HepG2 (cell line): Measurements from ENCODE around the gene VPS11. TPM values are rescaled to one million over a fixed set of nuclear protein-coding genes. Genes with fewer than 3 reads are reported as not detected.

Source experiments
- BRCA1 ChIP-seq: sonication (generic); formaldehyde crosslinking; IDR thresholded peaks from 2 replicates; pipeline ENCODE4 v1.4.0; 2020; ENCODE audit warnings: missing genetic modification reagents
- EHMT2 ChIP-seq: fragments of 200-600 bp; sonication (generic); IDR thresholded peaks from 2 replicates; pipeline ENCODE4 v1.7.0; 2017; ENCODE audit warnings: antibody characterized with exemption, low read depth, low read length, borderline replicate concordance
- HNRNPL ChIP-seq: fragments of 200-400 bp; formaldehyde crosslinking; IDR thresholded peaks from 2 replicates; pipeline ENCODE4 v1.6.1; 2017; ENCODE audit warnings: mild to moderate bottlenecking, low read depth, low read length
- HOXA5 ChIP-seq: sonication (generic); formaldehyde crosslinking; IDR thresholded peaks from 2 replicates; pipeline ENCODE4 v1.4.0; 2020; ENCODE audit warnings: missing genetic modification reagents
- PRMT3 ChIP-seq: sonication (generic); formaldehyde crosslinking; IDR thresholded peaks from 2 replicates; pipeline ENCODE4 v1.8.1; 2022; ENCODE audit warnings: low read depth, mild to moderate bottlenecking, moderate library complexity, missing genetic modification reagents, borderline replicate concordance
- RBM22 ChIP-seq: fragments of 200-400 bp; formaldehyde crosslinking; optimal IDR thresholded peaks from 2 replicates; pipeline ENCODE3; 2017; ENCODE audit warnings: mild to moderate bottlenecking, low read length, moderate library complexity
- SALL2 ChIP-seq: sonication (generic); formaldehyde crosslinking; IDR thresholded peaks from 2 replicates; pipeline ENCODE4 v1.8.1; 2023; ENCODE audit warnings: mild to moderate bottlenecking, missing genetic modification reagents, inconsistent platforms
- SATB2 ChIP-seq: sonication (generic); formaldehyde crosslinking; IDR thresholded peaks from 2 replicates; pipeline ENCODE4 v1.5.0; 2020; ENCODE audit warnings: missing genetic modification reagents
- SIX4 ChIP-seq: sonication (generic); formaldehyde crosslinking; IDR thresholded peaks from 2 replicates; pipeline ENCODE4 v1.4.0; 2020; ENCODE audit warnings: missing genetic modification reagents
- TSC22D2 ChIP-seq: sonication (generic); formaldehyde crosslinking; IDR thresholded peaks from 2 replicates; pipeline ENCODE4 v1.5.1; 2020; ENCODE audit warnings: missing genetic modification reagents, mild to moderate bottlenecking, borderline replicate concordance
- XRCC5 ChIP-seq: fragments of 200-400 bp; formaldehyde crosslinking; optimal IDR thresholded peaks from 2 replicates; pipeline ENCODE3; 2017; ENCODE audit warnings: mild to moderate bottlenecking, low read length
- ZKSCAN5 ChIP-seq: sonication (generic); formaldehyde crosslinking; IDR thresholded peaks from 2 replicates; pipeline ENCODE4 v1.5.1; 2020; ENCODE audit warnings: mild to moderate bottlenecking, missing genetic modification reagents
- ZNF225 ChIP-seq: sonication (generic); formaldehyde crosslinking; IDR thresholded peaks from 2 replicates; pipeline ENCODE4 v1.4.0; 2020; ENCODE audit warnings: mild to moderate bottlenecking, missing genetic modification reagents
- ZNF234 ChIP-seq: sonication (generic); formaldehyde crosslinking; conservative IDR thresholded peaks from 2 replicates; pipeline ENCODE4 v1.5.1; 2020; ENCODE audit warnings: mild to moderate bottlenecking, missing genetic modification reagents
- ZNF274 ChIP-seq: sonication (generic); formaldehyde crosslinking; IDR thresholded peaks from 2 replicates; pipeline ENCODE4 v1.5.1; 2020; ENCODE audit warnings: mild to moderate bottlenecking, missing genetic modification reagents
- ZNF282 ChIP-seq: fragments of 450-650 bp; IDR thresholded peaks from 2 replicates; pipeline ENCODE4 v1.6.1; 2018; ENCODE audit not compliant: partially characterized antibody
- ZNF790 ChIP-seq: sonication (generic); formaldehyde crosslinking; IDR thresholded peaks from 2 replicates; pipeline ENCODE4 v1.8.0; 2022; ENCODE audit warnings: missing genetic modification reagents, mild to moderate bottlenecking, borderline replicate concordance
- ZSCAN29 ChIP-seq: sonication (generic); formaldehyde crosslinking; conservative IDR thresholded peaks from 2 replicates; pipeline ENCODE4 v1.4.0; 2020; ENCODE audit warnings: mild to moderate bottlenecking, missing genetic modification reagents
- polyA plus RNA-seq, 8 experiments: library from polyadenylated mRNA; depleted of rRNA in 3 of 8; stranded (reverse) in 7 of 8; unstranded in 1 of 8; fragments of >200 nt; fragmentation: Illumina TruSeq in 4 of 8; extraction: Trizol in 4 of 8; gene quantifications; 2 replicates each; pipeline versions ENCODE4 v1.2.1 to v1.2.3, GENCODE V29; 2011 to 2016; ENCODE audit warnings: low read depth in 4 of 8, missing spikeins in 1 of 8, mixed read lengths in 1 of 8; ENCODE audit not compliant: insufficient read depth in 1 of 8
- total RNA-seq, 5 experiments: library from RNA; depleted of rRNA; stranded (reverse); fragments of >200 nt; fragmentation: Illumina TruSeq; extraction: Trizol; gene quantifications; 2 replicates each; pipeline ENCODE4 v1.2.3, GENCODE V29; 2016; ENCODE audit warnings: low read depth in 1 of 5
- TF ChIP-seq, protein P1 (sequence below): sonication (generic); formaldehyde crosslinking; IDR thresholded peaks from 2 replicates; pipeline ENCODE4 v1.4.0; 2020; ENCODE audit warnings: missing genetic modification reagents
- TF ChIP-seq, protein P2 (sequence below): sonication (generic); formaldehyde crosslinking; IDR thresholded peaks from 2 replicates; pipeline ENCODE4 v1.5.1; 2020; ENCODE audit warnings: mild to moderate bottlenecking, missing genetic modification reagents, moderate library complexity
- TF ChIP-seq, protein P3 (sequence below): sonication (generic); formaldehyde crosslinking; IDR thresholded peaks from 2 replicates; pipeline ENCODE4 v1.4.0; 2020; ENCODE audit warnings: missing genetic modification reagents
- TF ChIP-seq, protein P4 (sequence below): IDR thresholded peaks from 2 replicates; pipeline ENCODE4 v1.6.1; 2012; ENCODE audit warnings: inconsistent platforms

VPS11 gene
- total and polyA plus RNA-seq, 2 of the 13 experiments (the other 11 are each of a cell fraction or from before 2014, with no cell fraction given) = 13.7 to 21.6 TPM

DNA sequence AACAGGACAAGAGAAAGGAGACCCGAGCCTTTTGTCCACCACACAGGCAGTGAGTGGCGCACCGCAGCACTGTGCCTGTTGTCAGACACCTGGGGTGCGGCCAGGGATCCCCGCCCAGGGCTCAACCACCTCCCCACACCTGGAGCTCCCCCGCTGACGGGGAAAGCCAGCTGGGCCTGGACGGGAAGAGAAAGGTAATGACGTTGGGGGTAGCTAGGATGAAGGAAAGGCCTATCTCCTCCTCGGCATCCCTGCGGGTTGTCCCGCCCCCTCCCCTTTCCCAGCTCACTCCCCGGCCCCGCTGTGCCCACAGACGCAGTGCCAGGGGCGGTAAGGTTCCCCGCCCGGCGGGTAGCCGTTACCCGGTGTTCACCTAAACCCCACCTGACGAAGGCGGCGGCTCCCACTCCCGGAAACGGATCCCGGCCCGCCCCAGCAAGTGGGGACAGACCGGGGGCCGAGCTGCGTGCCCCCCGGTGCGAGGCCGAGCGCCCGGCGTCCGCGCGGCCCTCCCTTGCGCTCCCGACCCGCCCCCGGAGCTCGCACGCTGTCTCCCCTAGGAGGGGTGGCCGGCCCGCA, 11.1 kb upstream of the VPS11 start (continued):
- TF ChIP-seq ZNF225 (peak; percentile 46; the same call in 1 of the 2 replicates), PRMT3 (no peak), HOXA5 (peak; percentile 38; the same call in 1 of the 2 replicates), ZNF234 (CRISPR knock-in tag) (no peak), RBM22 (no peak), BRCA1 (CRISPR knock-in tag) (no peak), ZKSCAN5 (CRISPR knock-in tag) (no peak), TSC22D2 (CRISPR knock-in tag) (no peak), SIX4 (CRISPR knock-in tag) (no peak), ZSCAN29 (CRISPR knock-in tag) (no peak), ZNF282 (no peak), SATB2 (CRISPR knock-in tag) (no peak), EHMT2 (no peak), SALL2 (no peak; the same call in 1 of the 2 replicates), ZNF274 (CRISPR knock-in tag) (no peak), HNRNPL (0 out of 2 replicates have a peak, but pooled peaks have one; percentile 40), XRCC5 (no peak), ZNF790 (CRISPR knock-in tag) (no peak)
- TF ChIP-seq, protein P1, sequence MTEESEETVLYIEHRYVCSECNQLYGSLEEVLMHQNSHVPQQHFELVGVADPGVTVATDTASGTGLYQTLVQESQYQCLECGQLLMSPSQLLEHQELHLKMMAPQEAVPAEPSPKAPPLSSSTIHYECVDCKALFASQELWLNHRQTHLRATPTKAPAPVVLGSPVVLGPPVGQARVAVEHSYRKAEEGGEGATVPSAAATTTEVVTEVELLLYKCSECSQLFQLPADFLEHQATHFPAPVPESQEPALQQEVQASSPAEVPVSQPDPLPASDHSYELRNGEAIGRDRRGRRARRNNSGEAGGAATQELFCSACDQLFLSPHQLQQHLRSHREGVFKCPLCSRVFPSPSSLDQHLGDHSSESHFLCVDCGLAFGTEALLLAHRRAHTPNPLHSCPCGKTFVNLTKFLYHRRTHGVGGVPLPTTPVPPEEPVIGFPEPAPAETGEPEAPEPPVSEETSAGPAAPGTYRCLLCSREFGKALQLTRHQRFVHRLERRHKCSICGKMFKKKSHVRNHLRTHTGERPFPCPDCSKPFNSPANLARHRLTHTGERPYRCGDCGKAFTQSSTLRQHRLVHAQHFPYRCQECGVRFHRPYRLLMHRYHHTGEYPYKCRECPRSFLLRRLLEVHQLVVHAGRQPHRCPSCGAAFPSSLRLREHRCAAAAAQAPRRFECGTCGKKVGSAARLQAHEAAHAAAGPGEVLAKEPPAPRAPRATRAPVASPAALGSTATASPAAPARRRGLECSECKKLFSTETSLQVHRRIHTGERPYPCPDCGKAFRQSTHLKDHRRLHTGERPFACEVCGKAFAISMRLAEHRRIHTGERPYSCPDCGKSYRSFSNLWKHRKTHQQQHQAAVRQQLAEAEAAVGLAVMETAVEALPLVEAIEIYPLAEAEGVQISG = no peak
- TF ChIP-seq, protein P2, sequence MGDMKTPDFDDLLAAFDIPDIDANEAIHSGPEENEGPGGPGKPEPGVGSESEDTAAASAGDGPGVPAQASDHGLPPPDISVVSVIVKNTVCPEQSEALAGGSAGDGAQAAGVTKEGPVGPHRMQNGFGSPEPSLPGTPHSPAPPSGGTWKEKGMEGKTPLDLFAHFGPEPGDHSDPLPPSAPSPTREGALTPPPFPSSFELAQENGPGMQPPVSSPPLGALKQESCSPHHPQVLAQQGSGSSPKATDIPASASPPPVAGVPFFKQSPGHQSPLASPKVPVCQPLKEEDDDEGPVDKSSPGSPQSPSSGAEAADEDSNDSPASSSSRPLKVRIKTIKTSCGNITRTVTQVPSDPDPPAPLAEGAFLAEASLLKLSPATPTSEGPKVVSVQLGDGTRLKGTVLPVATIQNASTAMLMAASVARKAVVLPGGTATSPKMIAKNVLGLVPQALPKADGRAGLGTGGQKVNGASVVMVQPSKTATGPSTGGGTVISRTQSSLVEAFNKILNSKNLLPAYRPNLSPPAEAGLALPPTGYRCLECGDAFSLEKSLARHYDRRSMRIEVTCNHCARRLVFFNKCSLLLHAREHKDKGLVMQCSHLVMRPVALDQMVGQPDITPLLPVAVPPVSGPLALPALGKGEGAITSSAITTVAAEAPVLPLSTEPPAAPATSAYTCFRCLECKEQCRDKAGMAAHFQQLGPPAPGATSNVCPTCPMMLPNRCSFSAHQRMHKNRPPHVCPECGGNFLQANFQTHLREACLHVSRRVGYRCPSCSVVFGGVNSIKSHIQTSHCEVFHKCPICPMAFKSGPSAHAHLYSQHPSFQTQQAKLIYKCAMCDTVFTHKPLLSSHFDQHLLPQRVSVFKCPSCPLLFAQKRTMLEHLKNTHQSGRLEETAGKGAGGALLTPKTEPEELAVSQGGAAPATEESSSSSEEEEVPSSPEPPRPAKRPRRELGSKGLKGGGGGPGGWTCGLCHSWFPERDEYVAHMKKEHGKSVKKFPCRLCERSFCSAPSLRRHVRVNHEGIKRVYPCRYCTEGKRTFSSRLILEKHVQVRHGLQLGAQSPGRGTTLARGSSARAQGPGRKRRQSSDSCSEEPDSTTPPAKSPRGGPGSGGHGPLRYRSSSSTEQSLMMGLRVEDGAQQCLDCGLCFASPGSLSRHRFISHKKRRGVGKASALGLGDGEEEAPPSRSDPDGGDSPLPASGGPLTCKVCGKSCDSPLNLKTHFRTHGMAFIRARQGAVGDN (CRISPR knock-in tag) = no peak
- TF ChIP-seq, protein P3, sequence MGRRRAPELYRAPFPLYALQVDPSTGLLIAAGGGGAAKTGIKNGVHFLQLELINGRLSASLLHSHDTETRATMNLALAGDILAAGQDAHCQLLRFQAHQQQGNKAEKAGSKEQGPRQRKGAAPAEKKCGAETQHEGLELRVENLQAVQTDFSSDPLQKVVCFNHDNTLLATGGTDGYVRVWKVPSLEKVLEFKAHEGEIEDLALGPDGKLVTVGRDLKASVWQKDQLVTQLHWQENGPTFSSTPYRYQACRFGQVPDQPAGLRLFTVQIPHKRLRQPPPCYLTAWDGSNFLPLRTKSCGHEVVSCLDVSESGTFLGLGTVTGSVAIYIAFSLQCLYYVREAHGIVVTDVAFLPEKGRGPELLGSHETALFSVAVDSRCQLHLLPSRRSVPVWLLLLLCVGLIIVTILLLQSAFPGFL = no peak
- TF ChIP-seq, protein P4, sequence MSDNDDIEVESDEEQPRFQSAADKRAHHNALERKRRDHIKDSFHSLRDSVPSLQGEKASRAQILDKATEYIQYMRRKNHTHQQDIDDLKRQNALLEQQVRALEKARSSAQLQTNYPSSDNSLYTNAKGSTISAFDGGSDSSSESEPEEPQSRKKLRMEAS = no peak
